ENCODE measurements around the gene ZBTB45.

The ZBTB45 gene

DNA sequence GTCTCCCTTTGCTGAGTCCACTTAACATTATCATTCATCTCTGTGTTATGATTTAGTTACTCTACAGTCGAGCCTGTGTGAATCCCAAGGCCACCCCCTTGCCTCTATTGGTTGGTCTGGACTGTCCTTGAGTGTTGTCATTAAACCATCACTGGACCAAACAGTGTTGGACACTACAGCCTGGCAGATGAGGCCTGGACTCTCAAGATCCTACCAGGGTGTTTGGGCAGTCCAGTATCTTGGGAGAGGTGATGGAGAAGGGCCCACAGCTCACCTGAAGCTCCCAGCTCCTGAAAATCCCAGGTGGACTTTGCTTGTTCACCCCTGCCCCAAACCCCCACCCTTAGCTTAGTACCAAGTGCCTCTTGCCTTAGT, 31.5 kb upstream of the ZBTB45 start:
- peaks cover 92% of the 10 kb centered on the region for H3K79me2 ChIP-seq (ENCODE audit: insufficient read depth, low read length)
- H3K9me3 ChIP-seq (ENCODE audit: insufficient read depth, low read depth, low read length), result no peaks in the 10 kb centered on the region
- H3F3A ChIP-seq (ENCODE audit: low read depth), result peaks cover 25% of the 10 kb centered on the region; the same call in 1 of the 2 replicates
- peaks cover 64% of the 10 kb centered on the region for H3K36me3 ChIP-seq (ENCODE audit: insufficient read depth, low read length)
- H4K20me1 ChIP-seq (ENCODE audit: insufficient read depth, low read length, poor library complexity, severe bottlenecking), result peaks cover 88% of the 10 kb centered on the region
- H3K4me1 ChIP-seq (ENCODE audit: insufficient read depth, low read length, poor library complexity, severe bottlenecking), result peaks cover 31% of the 10 kb centered on the region
- no peaks in the 10 kb centered on the region for H3K9me2 ChIP-seq (replicated peaks; ENCODE audit: low read depth, low read length)
- no peak overlapping the region for H3K4me2 ChIP-seq (ENCODE audit: low read depth, low read length, poor library complexity, severe bottlenecking)
- TF ChIP-seq EZH2phosphoT487 (IDR thresholded peaks at IDR 0.05; ENCODE audit: borderline replicate concordance), result no peak
- TF ChIP-seq, protein P1, sequence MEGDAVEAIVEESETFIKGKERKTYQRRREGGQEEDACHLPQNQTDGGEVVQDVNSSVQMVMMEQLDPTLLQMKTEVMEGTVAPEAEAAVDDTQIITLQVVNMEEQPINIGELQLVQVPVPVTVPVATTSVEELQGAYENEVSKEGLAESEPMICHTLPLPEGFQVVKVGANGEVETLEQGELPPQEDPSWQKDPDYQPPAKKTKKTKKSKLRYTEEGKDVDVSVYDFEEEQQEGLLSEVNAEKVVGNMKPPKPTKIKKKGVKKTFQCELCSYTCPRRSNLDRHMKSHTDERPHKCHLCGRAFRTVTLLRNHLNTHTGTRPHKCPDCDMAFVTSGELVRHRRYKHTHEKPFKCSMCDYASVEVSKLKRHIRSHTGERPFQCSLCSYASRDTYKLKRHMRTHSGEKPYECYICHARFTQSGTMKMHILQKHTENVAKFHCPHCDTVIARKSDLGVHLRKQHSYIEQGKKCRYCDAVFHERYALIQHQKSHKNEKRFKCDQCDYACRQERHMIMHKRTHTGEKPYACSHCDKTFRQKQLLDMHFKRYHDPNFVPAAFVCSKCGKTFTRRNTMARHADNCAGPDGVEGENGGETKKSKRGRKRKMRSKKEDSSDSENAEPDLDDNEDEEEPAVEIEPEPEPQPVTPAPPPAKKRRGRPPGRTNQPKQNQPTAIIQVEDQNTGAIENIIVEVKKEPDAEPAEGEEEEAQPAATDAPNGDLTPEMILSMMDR (conservative IDR thresholded peaks at IDR 0.05; ENCODE audit: low read length), result no peak
- no peak overlapping the region for H3K4me3 ChIP-seq (ENCODE audit: low read length, poor library complexity, severe bottlenecking)
- H3K27me3 ChIP-seq (ENCODE audit: insufficient read depth, low read length, poor library complexity, severe bottlenecking), result no peaks in the 10 kb centered on the region
- no peak overlapping the region for H2AFZ ChIP-seq (ENCODE audit: low read length)
- no peak overlapping the region for H3K9ac ChIP-seq (ENCODE audit: low read depth, low read length, poor library complexity, severe bottlenecking)

- H3K9ac ChIP-seq (ENCODE audit: low read depth, low read length, poor library complexity, severe bottlenecking), result no peak overlapping the region
- H3K79me2 ChIP-seq (ENCODE audit: insufficient read depth, low read length), result peaks cover 92% of the 10 kb centered on the region
- H3K4me2 ChIP-seq (ENCODE audit: low read depth, low read length, poor library complexity, severe bottlenecking), result no peak overlapping the region
- peaks cover 37% of the 10 kb centered on the region for H3K4me1 ChIP-seq (ENCODE audit: insufficient read depth, low read length, poor library complexity, severe bottlenecking)
- no peaks in the 10 kb centered on the region for H3K27me3 ChIP-seq (ENCODE audit: insufficient read depth, low read length, poor library complexity, severe bottlenecking)
- H2AFZ ChIP-seq (ENCODE audit: low read length), result no peak overlapping the region
- TF ChIP-seq EZH2phosphoT487 (IDR thresholded peaks at IDR 0.05; ENCODE audit: borderline replicate concordance), result no peak
- TF ChIP-seq, protein P1 (conservative IDR thresholded peaks at IDR 0.05; ENCODE audit: low read length), result no peak
- H3F3A ChIP-seq (ENCODE audit: low read depth), result peaks cover 25% of the 10 kb centered on the region; the same call in 1 of the 2 replicates
- no peak overlapping the region for H3K4me3 ChIP-seq (ENCODE audit: low read length, poor library complexity, severe bottlenecking)
- no peaks in the 10 kb centered on the region for H3K9me3 ChIP-seq (ENCODE audit: insufficient read depth, low read depth, low read length)
- no peaks in the 10 kb centered on the region for H3K9me2 ChIP-seq (replicated peaks; ENCODE audit: low read depth, low read length)
- H3K36me3 ChIP-seq (ENCODE audit: insufficient read depth, low read length), result peaks cover 68% of the 10 kb centered on the region
- H4K20me1 ChIP-seq (ENCODE audit: insufficient read depth, low read length, poor library complexity, severe bottlenecking), result peaks cover 88% of the 10 kb centered on the region
Measured at GRCh38 chr19:58550362-58551122, 30.9 kb upstream of the ZBTB45 start.

DNA sequence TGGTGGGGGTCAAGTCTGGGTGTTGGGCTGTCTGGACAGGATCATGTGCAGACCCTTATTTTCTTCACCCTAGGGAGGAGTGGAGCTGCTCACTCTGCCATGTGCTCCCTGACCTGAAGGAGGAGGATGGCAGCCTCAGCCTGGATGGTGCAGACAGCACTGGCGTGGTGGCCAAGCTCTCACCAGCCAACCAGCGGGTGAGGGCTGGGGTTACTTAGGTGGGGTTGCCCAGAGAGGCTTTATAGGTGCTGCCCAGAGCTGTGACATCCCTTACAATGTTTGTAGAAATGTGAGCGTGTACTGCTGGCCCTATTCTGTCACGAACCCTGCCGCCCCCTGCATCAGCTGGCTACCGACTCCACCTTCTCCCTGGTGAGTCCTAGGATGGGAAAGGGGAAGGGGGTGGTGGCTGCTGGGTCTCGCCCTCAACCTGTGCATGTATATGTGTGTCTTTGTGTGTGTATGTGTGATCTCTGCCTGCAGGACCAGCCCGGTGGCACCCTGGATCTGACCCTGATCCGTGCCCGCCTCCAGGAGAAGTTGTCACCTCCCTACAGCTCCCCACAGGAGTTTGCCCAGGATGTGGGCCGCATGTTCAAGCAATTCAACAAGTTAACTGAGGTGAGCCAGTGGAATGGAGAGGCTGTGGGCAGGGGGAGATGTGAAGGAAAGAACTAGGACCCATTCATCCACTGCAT, 30.2 kb upstream of the ZBTB45 start:
- Histone ChIP-seq H3K9me3 (ENCODE audit: insufficient read depth, low read depth, low read length) (no peaks in the 10 kb centered on the region), H3K36me3 (ENCODE audit: insufficient read depth, low read length) (peaks cover 70% of the 10 kb centered on the region), H3K9me2 (replicated peaks; ENCODE audit: low read depth, low read length) (no peaks in the 10 kb centered on the region), H3K4me1 (ENCODE audit: insufficient read depth, low read length, poor library complexity, severe bottlenecking) (peaks cover 37% of the 10 kb centered on the region), H3F3A (ENCODE audit: low read depth) (peaks cover 20% of the 10 kb centered on the region; the same call in 1 of the 2 replicates), H3K9ac (ENCODE audit: low read depth, low read length, poor library complexity, severe bottlenecking) (no peak overlapping the region), H2AFZ (ENCODE audit: low read length) (no peak overlapping the region), H3K4me2 (ENCODE audit: low read depth, low read length, poor library complexity, severe bottlenecking) (peak overlapping the region; percentile 35), H3K27me3 (ENCODE audit: insufficient read depth, low read length, poor library complexity, severe bottlenecking) (no peaks in the 10 kb centered on the region), H4K20me1 (ENCODE audit: insufficient read depth, low read length, poor library complexity, severe bottlenecking) (peaks cover 92% of the 10 kb centered on the region), H3K79me2 (ENCODE audit: insufficient read depth, low read length) (peaks cover 96% of the 10 kb centered on the region), H3K4me3 (ENCODE audit: low read length, poor library complexity, severe bottlenecking) (no peak overlapping the region)
- TF ChIP-seq, protein P1 (conservative IDR thresholded peaks at IDR 0.05; ENCODE audit: low read length), result no peak
- no peak for TF ChIP-seq EZH2phosphoT487 (IDR thresholded peaks at IDR 0.05; ENCODE audit: borderline replicate concordance)
